ENCODE data around the gene TMEFF2. TPM values are rescaled to one million over a fixed set of nuclear protein-coding genes. Genes with fewer than 3 reads are reported as not detected.

TMEFF2 gene
- total and polyA plus RNA-seq, 2 of the 8 experiments (the other 6 are each of a cell fraction or from before 2014, with no cell fraction given) = 0.91 to 3.7 TPM

DNA sequence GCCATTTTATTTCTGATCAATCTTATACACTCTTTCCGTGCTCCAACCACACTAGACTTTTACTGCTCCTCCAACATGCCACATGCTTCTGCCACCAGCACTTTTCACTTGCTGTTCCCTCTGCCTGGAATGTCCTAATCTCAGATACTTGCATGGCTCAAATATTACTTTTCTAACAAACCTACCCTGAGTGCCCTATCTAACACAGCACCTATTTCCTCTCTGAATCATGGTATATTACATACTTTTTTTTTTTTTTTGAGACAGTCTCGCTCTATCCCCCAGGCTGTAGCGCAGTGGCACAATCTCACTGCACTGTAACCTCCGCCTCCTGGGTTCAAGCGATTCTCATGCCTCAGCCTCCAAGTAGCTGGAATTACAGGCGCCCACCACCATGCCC is 181.5 kb downstream of the TMEFF2 start:
- no peak overlapping the region for H3K14ac ChIP-seq (ENCODE audit: insufficient read length)
- H3K9ac ChIP-seq (replicated peaks in 1 of 4; ENCODE audit: extremely low read depth in 1 of 4, low read depth in 3 of 4, low read length in 3 of 4) = no peak overlapping the region
- no peak overlapping the region for H3K4me2 ChIP-seq (ENCODE audit: insufficient read depth in 1 of 2, low read depth in 2 of 2, low read length in 2 of 2)
- H2BK120ac ChIP-seq (replicated peaks; ENCODE audit: low read depth, low read length) = no peak overlapping the region
- peak overlapping the region; percentile 11; the same call in 1 of the 2 replicates for H2BK15ac ChIP-seq (ENCODE audit: low read length)
- FAIRE-seq (no peak), DNase-seq (ENCODE audit: low read depth in 1 of 2, low spot score in 2 of 2) (no peak)
- no peak overlapping the region for H2BK5ac ChIP-seq (ENCODE audit: low read depth, low read length)
- H2AFZ ChIP-seq (ENCODE audit: low read length) = peak overlapping the region; percentile 88
- no peak overlapping the region for H4K91ac ChIP-seq (replicated peaks; ENCODE audit: insufficient read length, low read length)
- H3K27me3 ChIP-seq (replicated peaks in 1 of 4; ENCODE audit: control insufficient read depth in 3 of 4, extremely low read depth in 1 of 4, insufficient read depth in 3 of 4, low read length in 3 of 4) = no peaks in the 10 kb centered on the region
- no peak overlapping the region for H3K4ac ChIP-seq (replicated peaks; ENCODE audit: insufficient read length, low read depth, low read length)
- no peak overlapping the region for H3K27ac ChIP-seq (ENCODE audit: low read depth, low read length)
- H3K4me3 ChIP-seq (ENCODE audit: extremely low read depth in 1 of 4, insufficient read depth in 2 of 4, low read depth in 3 of 4, low read length in 4 of 4) = no peak overlapping the region
- no peak overlapping the region for H2AK5ac ChIP-seq (ENCODE audit: low read depth, low read length)
- no peaks in the 10 kb centered on the region for H3K79me2 ChIP-seq (ENCODE audit: control insufficient read depth in 1 of 2, insufficient read depth in 2 of 2, low read length in 2 of 2)
- no peak overlapping the region for H4K5ac ChIP-seq (ENCODE audit: insufficient read length, low read depth, low read length)
- H2BK12ac ChIP-seq (ENCODE audit: low read depth, low read length) = no peak overlapping the region
- CTCF ChIA-PET (ENCODE audit: partially characterized antibody) = interaction anchor here (0.6 kb wide), 1 partner anchor 152 kb away, joined by 3 read pairs; no protein-coding TSS in a partner anchor
- no peaks in the 10 kb centered on the region for H3K9me3 ChIP-seq (ENCODE audit: insufficient read depth in 2 of 2, low read depth in 1 of 2, low read length in 1 of 2)
- no peak overlapping the region for H3K18ac ChIP-seq (ENCODE audit: extremely low read depth, low read length)
- H3K79me1 ChIP-seq (ENCODE audit: low read depth, low read length) = no peaks in the 10 kb centered on the region
- 82% methylated on average over 5 of the region's 6 CpGs; no CpG with 5 or more reads in 1 of the 2 experiments for WGBS, 2 experiments (ENCODE audit: extremely low coverage in 1 of 2, insufficient coverage in 1 of 2, insufficient read length in 1 of 2, insufficient replicate concordance in 2 of 2, low coverage in 1 of 2, low lambda C conversion rate in 2 of 2, missing lambda C conversion rate in 1 of 2)
- peaks cover 0 to 7% (median 3%) of the 10 kb centered on the region in 4 experiments; a peak in 4 of 7 replicates for H3K4me1 ChIP-seq (replicated peaks in 1 of 4; ENCODE audit: control insufficient read depth in 3 of 4, insufficient read depth in 4 of 4, low read length in 3 of 4)
- H4K20me1 ChIP-seq (replicated peaks in 1 of 2; ENCODE audit: control insufficient read depth in 1 of 2, insufficient read depth in 2 of 2, low read length in 2 of 2) = no peaks in the 10 kb centered on the region
- no peak overlapping the region for H4K8ac ChIP-seq (ENCODE audit: extremely low read depth, insufficient read depth, low read length)
- no peaks in the 10 kb centered on the region for H3K36me3 ChIP-seq (ENCODE audit: control insufficient read depth in 2 of 4, insufficient read depth in 4 of 4, low read length in 3 of 4)
- H3K23ac ChIP-seq (ENCODE audit: insufficient read length) = no peak overlapping the region
- POLR2A ChIA-PET (ENCODE audit: partially characterized antibody) = no interaction called here
- no peak overlapping the region for H3K56ac ChIP-seq (replicated peaks; ENCODE audit: insufficient read length, low read depth, low read length)
- H3K23me2 ChIP-seq (ENCODE audit: low read depth, low read length) = no peaks in the 10 kb centered on the region
- H2BK20ac ChIP-seq (ENCODE audit: low read length) = no peak overlapping the region
- TF ChIP-seq E2F6 (IDR thresholded peaks at IDR 0.05) (no peak), TEAD4 (IDR thresholded peaks at IDR 0.05; ENCODE audit: low read depth, low read length) (no peak), POLR2AphosphoS5 (IDR thresholded peaks at IDR 0.05; ENCODE audit: low read depth, low read length) (no peak), TBP (IDR thresholded peaks at IDR 0.05; ENCODE audit: low read depth, low read length) (no peak), CTBP2 (IDR thresholded peaks at IDR 0.05; ENCODE audit: borderline replicate concordance, insufficient read depth, insufficient read length, low read length) (no peak), USF2 (IDR thresholded peaks at IDR 0.05; ENCODE audit: low read length) (no peak), MAFK (IDR thresholded peaks at IDR 0.05; ENCODE audit: low read depth, low read length) (no peak), HDAC6 (IDR thresholded peaks at IDR 0.05; ENCODE audit: low read depth, low read length) (no peak), CHD1 (IDR thresholded peaks at IDR 0.05; ENCODE audit: low read depth, low read length) (no peak), SP2 (IDR thresholded peaks at IDR 0.05; ENCODE audit: low read length) (no peak), NRF1 (IDR thresholded peaks at IDR 0.05; ENCODE audit: low read depth, low read length) (no peak), JUN (IDR thresholded peaks at IDR 0.05; ENCODE audit: low read depth, low read length) (no peak)
- TF ChIP-seq, protein P1, sequence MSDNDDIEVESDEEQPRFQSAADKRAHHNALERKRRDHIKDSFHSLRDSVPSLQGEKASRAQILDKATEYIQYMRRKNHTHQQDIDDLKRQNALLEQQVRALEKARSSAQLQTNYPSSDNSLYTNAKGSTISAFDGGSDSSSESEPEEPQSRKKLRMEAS (IDR thresholded peaks at IDR 0.05) = no peak

Measured in H1 (cell line).